DMS153 (cell line): ENCODE data around the gene IER2.
"Not testable (repeated sequence)": the region's sequence is repeated elsewhere in the genome, so short reads cannot be mapped to it uniquely, and the experiment has no call there.

Source experiments
- DNase-seq: peaks from one replicate; lab custom pipeline; 2025; lab: John Stamatoyannopoulos, UW

IER2 gene

GRCh38 chr19:13138916-13139198 is 11.4 kb upstream of the IER2 start:
- no peak for DNase-seq

GRCh38 chr19:13139633-13140311 is 10.4 kb upstream of the IER2 start:
- DNase-seq = no peak

DNA sequence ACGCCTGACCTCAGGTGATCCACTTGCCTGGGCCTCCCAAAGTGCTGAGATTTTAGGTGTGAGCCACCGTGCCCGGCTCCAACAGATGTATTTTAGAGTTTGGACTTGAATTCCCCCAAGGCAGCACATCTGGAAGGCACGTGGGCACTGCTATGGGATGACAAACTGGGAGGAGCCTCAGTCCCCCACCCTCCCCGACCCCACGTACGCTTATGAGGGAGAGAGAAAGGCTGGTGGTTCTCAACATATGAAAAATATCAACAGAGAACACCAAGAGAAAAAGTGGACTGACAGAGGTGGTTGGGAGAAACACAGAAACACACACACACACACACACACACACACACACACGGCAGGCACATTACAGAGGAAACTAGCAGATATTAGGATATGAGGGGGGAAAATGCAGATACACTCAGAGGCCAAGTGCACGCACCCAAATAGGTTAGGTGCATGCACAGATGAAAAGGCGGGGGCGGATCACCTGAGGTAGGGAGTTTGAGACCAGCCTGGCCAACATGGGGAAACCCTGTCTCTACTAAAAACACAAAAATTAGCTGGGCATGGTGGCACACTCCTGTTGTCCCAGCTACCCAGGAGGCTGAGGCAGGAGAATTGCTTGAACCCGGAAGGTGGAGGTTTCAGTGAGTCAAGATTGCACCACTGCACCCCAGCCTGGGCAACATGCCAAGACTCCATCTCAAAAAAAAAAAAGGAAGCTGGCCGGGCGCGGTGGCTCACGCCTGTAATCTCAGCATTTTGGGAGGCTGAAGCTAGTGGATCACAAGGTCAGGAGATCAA is 3.2 kb upstream of the IER2 start:
- DNase-seq = no peak

DNA sequence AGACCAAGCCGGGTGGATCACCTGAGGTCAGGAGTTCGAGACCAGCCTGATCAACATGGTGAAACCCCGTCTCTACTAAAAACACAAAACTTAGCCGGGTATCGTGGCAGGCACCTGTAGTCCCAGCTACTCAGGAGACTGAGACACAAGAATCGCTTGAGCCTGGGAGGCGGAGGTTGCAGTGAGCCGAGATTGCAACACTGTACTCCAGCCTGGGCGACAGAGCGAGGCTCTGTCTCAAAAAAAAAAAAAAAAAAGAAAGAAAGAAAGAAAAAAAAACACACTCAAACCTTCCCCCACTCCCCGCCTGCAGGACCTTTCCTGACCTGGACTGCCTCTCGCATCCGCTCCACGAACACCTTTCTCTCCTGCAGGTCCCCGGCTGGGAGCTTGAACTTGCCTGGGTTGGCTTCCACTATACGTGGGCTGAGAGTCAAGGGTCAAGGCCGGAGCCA is 1.0 kb upstream of the IER2 start:
- not testable (repeated sequence) for DNase-seq

GRCh38 chr19:13149628-13150186 is 504 bp upstream of the IER2 start:
- DNase-seq = no peak

GRCh38 chr19:13150931-13151604 is 857 bp downstream of the IER2 start:
- DNase-seq = no peak

- peak; percentile 94 for DNase-seq
Observed at GRCh38 chr19:13151605-13152355, 1.6 kb downstream of the IER2 start.

DNA sequence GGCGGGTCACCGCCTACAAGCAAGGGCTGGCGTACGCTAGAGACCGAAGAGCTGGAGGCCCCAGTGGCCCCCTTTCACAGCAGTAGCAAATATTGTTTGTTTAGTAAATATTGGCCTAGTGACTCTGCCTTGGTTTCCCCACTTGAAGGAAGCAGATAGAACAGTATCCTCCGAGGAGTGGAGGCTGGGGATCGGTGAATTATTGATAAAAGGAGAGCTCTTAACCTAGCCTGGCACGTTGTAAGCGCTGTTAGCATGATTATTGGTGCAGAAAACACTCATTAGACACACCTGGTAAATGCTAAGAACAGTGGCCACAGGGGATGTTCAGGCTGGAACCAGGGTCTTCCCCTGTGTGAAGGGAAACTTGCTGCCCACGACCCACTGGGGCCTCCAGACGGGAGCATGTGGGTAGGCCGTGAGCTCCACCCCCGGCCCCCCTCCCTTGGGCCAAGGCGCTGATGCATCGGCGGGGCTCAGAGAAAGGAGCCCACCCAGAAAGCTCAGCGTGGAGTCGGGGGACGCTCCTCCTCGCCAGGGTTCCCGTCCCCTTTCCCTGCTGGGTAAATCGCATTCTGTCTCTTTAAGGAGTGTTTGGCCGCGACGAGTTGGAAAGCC is 2.3 kb downstream of the IER2 start:
- DNase-seq = no peak

GRCh38 chr19:13152974-13153568 is 2.9 kb downstream of the IER2 start:
- peak; percentile 89 for DNase-seq

DNA sequence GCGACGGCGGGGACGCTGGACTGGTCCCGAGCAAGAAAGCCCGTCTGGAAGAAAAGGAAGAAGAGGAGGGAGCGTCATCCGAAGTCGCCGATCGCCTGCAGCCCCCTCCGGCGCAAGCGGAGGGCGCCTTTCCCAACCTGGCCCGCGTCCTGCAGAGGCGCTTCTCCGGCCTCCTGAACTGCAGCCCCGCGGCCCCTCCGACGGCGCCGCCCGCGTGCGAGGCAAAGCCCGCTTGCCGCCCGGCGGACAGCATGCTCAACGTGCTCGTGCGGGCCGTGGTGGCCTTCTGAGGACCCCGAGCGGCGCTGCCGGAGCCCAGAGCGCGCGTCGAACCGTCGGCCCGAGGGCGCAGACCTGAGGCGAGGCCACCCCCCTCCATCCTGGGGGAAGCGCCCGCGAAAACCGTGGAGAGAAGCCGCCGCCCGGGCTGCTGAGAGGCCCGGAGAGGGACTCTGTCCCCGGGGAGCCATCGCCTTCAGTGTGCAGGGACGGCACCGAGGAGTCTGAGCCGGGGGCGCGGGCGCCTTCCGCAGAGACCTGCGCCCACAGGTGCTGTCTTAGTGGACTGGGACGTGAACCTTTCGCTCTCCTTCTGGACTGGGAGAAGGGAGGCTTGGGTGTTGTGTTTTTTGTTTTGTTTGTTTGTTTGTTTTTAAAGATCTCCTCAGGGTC is 3.5 kb downstream of the IER2 start:
- DNase-seq = peak; percentile 13

DNA sequence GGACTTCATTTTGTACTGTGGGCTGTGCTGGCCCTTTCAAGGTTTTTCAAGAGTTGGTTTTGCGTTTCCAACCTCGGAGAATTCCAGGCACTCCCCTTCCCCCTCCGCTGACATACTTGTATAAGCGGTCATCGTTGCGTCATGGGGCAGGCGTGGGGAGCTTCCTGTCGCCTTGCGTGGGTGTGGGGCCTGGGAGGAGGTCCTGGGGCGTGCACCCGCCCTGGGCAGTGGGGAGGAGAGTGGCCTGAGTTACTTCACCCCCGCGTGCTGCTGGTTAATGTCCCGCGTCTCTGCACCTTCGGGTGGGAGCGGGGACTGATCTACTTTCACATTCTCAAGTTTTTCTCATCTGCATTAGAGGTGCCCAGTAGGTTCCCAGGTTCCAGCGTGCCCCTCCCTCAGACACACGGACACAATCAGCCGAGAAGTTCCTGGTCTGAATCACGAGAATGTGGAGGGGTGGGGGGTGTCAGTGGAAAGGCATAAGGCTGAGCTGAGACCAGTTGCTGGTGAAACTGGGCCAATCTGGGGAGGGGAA is 4.1 kb downstream of the IER2 start:
- no peak for DNase-seq

DNA sequence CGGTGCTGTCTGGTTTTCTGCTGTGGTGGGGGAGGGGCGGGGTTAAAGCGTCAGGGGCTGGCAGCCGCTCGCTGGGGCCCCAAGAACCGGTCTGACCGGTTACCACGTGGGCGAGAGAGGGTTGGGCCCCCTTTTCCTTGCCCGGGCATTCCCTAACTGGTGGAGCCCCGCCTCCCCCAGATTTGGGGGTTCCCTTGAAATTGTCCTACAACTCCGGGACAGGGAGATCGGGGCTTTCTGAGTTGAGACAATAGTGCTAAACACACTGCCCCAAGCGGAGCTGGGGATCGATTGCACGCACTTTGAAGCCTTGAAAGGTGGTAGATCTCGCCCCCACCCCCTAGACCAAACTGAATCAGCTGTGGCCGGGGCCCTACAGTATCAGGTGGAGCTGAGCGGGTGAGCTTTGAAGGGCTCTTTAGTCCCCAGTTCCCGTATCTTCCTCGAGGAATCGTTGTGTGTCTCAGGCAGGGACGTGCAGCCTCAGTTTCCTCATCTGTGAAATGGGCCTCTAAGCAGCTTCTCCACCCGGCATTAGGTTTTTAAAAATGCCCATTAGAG is 4.8 kb downstream of the IER2 start:
- peak; percentile 82 for DNase-seq

- DNase-seq = peak; percentile 49
Observed at GRCh38 chr19:13155472-13156359, 5.5 kb downstream of the IER2 start.

GRCh38 chr19:13159713-13160112 is 9.5 kb downstream of the IER2 start:
- DNase-seq = no peak

GRCh38 chr19:13160557-13160956 is 10.3 kb downstream of the IER2 start:
- DNase-seq = no peak

DNA sequence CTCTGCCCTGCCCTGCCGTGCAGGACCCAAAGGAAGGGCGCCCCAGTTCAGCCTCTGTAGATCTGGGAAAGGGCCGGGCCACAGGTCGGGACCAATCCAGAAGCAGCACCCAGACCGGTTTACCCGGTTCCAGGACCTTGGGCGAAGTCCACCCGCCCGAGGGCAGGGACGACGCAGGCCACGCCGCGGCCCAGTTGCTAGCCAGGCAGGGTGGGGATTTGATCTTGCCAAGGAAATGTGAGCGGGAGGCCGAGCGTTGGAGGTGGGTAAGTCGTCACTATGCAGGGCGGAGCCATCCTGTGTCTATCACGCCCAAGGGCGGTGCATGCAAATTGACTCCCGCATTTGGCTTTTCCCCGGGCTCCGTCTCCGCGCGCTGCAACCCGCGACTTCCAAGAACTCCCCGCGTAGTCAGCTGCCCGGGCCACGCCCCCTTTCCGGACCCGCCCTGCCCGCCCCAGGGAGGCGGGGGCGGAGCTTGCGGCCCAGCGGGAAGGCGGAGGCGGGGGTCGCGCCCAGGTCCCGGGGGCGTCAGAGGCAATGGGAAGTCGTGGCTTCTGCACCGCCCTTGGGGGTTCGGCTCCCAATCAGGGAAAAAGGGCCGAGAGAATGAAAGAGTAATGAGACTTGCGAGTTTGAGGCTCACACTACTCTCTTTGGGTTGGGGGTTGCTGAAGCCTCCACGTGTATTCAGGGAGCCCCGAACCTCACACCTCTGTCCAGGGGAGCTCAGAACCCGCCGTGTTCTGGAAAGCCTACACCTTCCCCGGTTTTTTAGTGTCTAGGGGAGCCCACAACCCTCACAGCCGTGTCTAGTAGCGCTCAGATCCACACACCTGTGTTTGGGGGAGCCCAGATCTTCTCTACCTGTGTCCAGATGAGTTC is 12.8 kb downstream of the IER2 start:
- DNase-seq = peak; percentile 95

DNA sequence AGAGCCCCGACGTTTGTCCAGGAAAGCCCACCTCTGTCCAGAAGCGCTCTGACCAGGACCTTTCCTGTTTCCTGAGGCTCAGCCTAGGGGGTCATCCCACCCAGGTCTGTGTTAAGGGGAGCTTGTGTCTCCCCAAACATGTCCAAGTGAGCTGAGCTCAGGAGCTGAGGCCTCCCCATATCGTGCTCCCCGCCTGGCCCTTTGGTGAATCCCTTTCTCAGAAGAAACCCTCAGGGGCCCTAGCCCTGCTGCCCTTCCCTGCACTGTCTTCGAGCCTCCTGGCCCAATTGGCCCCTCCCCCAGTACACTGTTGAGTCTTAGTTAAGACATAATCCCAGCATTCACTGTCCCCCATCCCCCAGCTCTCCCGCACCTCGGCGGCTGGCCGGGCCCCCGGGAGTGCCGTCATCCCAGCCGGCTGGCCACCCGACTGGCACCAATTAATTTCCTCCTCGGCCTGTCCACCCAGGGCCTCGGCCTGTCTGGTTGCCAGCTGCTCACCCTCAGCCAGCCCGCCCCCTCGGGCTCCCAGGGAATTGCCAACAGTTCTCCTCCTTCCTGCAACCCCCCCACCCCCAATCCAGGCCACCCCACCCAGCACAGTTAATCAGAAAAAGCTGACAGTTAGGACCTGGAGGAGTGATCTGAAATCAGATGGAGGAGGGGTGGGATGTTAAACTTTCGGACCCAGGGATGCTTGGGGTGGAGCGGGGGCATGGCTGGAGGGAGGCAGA is 13.6 kb downstream of the IER2 start:
- DNase-seq = peak; percentile 14
